ENCODE data around the gene TOP3A.

TOP3A gene

DNA sequence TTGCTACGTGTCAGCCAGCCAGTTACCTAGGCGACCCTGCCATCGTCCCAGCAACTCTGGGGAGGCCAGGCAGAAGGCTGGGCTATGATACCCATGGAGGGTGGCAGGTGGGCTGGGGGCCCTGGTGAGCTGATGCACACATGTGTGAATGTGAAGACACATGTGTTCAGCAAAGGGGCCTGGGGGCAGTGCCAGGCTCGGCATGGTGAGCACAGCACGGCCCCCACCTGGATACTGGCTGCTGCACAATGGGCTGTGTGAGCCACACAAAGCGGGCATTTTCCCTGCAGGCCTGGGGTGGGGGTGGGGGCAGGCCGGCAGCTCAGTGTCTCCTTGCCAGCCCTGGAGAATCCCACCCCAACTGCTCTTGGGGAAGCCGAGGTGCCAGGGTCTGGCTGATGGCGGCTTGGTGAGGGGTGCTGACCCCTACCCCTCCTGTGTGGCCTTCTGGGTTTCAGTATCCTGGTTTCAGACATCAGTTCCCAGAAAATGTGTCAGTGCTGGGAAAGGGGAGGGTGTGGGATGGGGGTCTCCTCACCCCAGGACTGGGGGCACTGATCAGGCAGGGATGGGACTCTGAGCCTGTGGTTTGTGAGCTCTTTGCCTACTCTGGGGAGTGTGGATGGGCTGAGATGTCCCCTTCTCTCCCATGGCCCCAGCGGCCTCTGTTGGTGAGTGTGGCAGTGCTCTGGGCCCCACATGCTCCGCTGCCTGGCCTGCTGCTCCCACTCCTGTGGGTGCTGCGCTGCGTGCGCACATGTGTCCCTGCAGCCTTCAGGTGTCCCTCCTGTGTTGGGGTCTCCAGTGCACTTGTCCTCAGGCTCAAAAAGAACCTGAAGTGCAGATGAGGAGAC is 84.3 kb downstream of the TOP3A start:
- DNase-seq = no peak

DNA sequence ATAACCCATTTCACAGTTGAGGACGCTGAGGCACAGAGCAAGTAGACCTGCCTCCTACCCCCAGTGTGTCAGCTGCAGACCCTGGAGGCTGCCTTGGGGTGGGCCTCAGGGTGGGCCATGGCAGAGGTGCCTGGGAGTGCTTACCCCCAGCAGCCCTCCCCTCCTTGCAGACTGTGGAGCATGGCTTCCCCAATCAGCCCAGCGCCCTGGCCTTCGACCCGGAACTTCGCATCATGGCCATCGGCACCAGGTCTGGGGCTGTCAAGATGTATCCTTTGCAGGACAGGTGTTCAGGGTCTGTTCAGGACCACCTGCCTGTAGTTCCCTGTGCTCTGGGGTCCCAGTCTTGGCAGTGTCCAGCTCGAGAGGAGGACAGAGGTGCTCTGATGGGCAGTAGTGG is 85.0 kb downstream of the TOP3A start:
- DNase-seq = no peak

DNA sequence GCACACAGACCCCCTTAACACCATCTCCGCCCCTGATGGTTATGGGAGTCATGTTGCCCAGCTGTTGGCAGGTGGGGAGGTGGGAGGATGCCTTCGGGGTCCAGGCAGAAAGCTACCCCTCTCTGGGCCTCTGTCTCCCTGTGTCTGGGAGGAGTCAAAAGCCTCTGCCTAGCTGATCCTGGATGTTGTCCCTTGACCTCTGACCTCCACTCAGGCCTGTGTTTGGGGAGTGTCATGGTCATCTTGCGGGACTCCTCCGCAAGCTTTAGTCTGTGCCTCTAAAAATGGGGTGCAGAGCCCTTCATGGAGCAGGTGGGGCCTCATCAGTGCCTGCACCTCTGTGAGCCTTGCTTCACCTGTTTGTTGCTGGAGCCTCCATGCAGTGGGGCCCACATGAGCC is 85.5 kb downstream of the TOP3A start:
- DNase-seq = no peak

DNA sequence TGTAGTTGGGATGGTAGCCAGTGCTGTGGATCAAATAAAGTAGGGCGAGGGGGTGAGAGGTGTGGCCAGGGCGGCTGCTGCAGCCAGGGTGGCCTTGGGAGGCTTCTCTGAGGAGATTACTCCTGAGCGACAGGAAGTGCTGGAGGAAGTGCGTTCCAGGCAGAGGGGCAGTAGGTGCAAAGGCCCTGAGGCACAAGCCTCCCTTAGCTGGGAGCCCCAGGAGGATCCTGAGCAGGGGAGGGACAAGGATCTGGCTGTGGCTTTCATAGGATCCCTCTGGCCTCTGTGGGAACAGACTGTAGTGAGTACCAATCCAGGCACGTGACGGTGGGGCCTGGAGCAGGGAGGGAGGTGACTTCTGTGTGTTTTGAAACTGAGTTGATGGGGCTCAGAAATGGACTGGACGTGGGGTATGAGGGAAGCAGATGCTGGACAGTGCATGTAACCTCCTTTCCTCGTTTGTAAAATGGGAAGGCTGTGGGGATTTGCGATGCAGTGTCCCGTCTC is 86.6 kb downstream of the TOP3A start:
- DNase-seq = no peak

DNA sequence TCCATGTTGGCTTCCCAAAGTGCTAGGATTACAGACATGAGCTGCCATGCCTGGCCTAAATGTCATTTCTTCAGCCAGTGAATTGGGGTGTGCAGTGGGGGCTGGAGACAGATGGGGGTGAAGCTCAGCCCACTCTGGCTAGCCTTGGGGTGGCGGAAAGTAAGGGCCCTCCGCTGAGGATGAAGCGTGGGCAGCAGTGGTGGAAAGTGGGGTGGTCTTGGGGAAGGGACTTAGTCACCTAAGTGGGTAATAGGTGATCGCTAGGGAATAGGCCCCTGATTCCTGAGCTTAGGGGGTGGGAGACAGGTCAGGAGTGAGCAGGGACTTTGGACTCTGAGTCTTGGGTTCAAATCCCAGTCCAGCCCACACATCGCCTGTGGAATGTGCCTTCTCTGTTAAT is 87.2 kb downstream of the TOP3A start:
- DNase-seq = no peak

DNA sequence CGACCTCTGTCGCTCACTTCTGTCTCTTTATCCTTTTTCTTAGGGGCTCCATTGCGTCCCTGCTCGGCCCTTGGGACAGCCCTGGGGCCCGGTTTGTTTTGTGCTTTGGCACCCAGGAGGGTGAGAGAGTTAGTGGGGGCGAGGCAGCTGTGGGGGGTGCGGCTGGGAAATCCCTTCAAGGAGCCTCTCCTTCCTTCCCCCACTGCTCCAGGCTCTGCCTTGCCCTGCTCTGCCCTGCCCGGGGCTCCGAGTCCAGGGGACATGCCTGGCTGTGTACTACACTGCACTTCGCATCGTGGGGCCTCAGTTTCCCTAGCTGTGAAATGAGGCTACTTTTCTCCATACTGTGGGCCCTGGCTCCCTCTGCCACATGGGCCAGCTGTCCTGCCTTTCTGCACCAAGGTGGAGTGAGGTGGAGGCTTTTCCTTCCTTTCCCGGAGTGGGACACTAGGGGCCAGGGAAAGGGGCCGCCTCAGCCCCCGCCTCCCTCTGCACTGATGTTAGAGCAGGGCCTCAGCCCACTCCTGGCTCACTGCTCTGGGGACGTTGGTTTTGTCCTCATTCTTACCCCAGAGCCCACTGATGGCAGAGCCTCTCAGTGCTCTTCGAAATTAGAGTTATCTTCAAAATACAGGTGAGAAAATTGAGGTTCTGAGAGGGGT is 88.4 kb downstream of the TOP3A start:
- DNase-seq = no peak

DNA sequence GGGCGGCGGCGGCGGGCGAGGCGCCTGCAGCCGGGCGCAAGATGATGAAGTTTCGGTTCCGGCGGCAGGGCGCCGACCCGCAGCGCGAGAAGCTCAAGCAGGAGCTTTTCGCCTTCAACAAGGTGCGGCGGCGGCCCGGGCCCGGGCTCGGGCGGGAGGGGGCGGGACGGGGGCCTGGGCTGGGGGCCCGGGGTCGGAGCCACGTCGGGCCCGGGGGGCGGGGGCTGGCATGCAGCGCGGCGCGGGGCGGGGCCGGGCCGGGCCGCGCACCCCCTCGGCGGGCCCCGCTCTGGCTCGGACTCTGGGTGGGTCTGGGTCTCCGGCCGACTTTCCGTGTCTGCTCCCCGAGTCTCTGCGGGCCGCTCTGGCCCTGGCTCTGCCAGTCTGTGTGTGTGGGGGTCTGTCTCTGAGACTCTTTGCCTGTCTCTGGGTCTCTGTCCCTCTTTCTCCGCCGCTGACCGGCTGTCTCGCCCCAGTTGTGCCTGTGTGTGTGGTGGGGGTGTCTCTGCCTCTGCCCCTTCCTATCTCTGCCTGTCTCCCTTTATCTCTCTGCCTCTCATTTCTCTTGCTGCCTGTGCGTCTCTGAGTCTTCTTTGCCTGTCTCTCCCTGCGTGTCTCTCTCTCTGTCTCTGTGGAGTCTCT is 89.0 kb downstream of the TOP3A start:
- DNase-seq = peak in 1 of 2 experiments; percentile 1

DNA sequence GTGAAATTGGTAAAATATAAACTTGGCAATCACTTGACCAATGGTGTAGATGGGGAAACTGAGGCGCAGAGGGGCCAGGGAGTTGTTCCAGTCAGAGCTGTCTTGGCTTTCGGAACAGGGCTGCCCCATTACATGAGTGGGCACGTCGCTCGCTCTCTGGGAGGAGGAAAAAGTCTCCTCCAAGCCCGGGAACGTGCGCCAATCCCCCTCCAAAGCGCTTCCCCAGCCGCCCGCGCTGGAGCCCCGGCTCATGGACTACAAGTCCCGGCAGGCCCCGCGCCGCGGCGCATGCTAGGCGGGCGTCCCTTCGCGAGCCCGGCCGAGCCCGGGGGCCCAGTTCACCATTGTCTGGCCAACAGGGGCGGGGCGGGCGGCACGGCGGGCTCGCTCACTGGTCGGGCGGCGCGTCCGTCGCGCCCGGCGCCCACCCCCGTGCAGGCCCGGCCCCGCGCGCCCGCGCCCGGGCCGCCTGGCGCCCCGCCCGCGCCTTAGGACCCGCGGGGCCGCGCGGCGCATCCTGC is 89.6 kb downstream of the TOP3A start, which contains the start of gene LLGL1:
Gene LLGL1, plus strand, starts transcription at position 515 of the 521 bp plus-strand sequence. CDS start 48 bp downstream, outside the sequence.
- peak; percentile 58 to 64 for DNase-seq

DNA sequence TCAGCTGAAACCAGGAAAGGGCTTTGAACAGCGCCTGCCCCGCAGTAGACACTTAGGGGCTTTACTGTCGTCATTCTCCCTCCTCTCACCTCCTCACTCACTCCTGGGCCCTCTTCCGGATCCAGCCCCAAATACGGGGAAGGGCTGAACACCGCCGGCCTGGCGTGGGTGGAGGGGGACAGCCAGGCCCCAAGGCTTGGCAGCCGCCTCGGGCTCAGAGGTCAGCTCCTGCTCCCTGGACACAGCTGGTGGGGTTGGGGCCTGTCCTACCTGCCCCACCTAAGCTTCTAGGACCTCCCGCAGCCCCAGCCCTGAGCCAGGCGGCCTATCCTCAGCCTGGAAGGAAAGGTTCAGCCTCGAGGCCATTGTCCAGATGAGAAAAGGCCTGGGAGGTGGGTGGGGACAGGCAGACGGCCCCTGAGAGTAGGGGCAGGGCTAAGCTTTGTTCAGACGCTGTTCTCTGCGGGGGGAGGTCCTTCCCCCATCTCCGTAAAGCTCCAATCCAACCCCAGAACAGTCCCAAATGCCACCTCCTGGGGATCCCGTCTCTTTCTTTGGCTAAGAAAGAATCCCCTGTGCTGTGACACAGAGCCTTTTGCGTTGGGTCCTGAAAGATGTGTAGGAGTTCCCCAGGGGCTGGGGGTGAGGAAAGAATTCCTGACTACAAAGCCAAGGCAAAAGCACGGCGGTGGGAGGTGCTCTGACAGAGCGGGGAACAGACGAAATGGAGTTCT is 90.2 kb downstream of the TOP3A start:
- DNase-seq = no peak

DNA sequence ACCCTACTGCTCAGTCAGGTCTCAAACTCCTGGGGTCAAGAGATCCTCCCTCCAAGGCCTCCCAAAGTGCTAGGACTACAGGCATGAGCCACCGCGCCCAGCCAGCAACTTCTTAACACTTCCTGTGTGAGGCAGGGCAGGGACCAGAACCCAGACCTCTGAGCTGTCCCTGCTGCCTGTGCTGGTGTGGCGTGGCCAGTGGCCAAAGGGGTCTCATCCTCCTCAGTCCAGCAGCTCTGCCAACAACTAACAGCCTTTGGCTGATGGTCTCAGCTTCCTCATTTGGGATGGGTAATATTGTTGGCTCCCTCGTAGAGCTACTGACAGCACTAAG is 90.8 kb downstream of the TOP3A start:
- DNase-seq = no peak

Measured in AML-193 (cell line).